Amniotic stem cell (primary cell): ENCODE results near the gene FAM153A.
"Not testable (repeated sequence)": the region's sequence is repeated elsewhere in the genome, so short reads cannot be mapped to it uniquely, and the experiment has no call there.

Source experiments
- DNase-seq: peaks from one replicate; lab custom pipeline; 2025; lab: John Stamatoyannopoulos, UW

FAM153A gene

GRCh38 chr5:177782792-177783633 lies at the start of gene FAM153A:
Gene FAM153A, minus strand, starts transcription at chr5:177782899.
- not testable (repeated sequence) for DNase-seq

DNA sequence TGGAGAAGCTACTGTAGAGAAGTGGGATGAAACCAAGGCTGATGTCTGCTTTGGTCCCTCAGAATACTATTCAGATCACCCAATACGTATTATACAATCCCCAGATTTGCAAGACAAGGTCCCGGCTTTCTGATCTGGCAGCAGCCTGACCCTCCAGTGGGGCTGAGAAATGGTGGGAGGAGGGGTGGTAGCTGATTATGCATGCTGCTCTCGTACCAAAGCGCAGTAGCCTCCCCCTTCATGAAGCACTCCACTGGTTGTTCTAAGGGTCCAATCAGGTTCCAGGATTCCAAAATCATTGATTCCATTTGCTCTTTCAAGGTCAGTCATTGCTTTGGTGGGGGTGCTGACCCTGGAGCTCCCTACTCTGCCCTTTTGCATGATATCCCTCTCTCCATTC lies 49.6 kb upstream of the FAM153A start:
- DNase-seq, result not testable (repeated sequence)

- DNase-seq, result not testable (repeated sequence)
Observed at GRCh38 chr5:177826073-177826472, 43.4 kb upstream of the FAM153A start.

DNA sequence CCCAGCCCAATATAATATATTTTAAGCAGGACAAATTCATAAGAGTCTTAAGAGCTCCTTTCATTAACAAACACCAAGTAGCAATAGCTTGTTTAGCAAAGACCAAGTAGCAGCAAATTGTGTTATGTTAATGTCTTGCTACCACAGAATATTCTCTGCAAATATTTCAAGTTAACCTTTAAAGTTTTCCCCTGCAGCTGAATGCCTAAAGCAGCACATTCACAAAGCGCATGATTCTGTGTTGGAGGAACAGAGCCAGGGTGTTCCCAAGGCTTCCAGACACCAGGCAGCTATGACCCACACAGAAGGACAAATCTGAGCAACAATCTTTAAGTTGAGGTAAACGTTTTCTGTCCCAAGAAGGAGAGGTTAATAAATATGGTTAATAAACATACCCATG lies 42.1 kb upstream of the FAM153A start:
- not testable (repeated sequence) for DNase-seq

- DNase-seq, result not testable (repeated sequence)
Observed at GRCh38 chr5:177822489-177822888, 39.8 kb upstream of the FAM153A start.

GRCh38 chr5:177819664-177820063 lies 37.0 kb upstream of the FAM153A start:
- not testable (repeated sequence) for DNase-seq

GRCh38 chr5:177812814-177813425 lies 30.2 kb upstream of the FAM153A start:
- DNase-seq, result not testable (repeated sequence)

- DNase-seq, result not testable (repeated sequence)
Observed at GRCh38 chr5:177812160-177812743, 29.6 kb upstream of the FAM153A start.

- not testable (repeated sequence) for DNase-seq
Observed at GRCh38 chr5:177809209-177809913, 26.7 kb upstream of the FAM153A start.

DNA sequence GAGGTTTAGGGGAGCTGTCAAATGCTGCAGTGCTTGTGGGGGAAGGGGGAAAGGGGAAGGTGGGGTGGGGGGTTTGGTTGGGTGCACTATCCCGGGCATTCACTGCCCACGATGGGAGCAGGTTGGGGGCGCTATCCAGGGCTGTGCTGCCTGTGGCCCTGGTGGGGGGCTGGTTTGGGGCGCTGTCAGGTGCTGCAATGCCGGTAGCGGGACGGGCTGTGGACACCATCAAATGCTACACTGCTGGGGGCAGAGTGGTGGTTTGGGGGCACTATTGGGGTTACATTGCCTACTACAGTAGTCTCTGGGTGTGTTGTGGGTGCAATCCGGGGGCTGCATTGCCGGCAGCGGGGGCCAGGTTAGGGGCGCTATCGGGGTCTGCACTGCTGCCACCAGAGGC lies 25.7 kb upstream of the FAM153A start:
- not testable (repeated sequence) for DNase-seq

DNA sequence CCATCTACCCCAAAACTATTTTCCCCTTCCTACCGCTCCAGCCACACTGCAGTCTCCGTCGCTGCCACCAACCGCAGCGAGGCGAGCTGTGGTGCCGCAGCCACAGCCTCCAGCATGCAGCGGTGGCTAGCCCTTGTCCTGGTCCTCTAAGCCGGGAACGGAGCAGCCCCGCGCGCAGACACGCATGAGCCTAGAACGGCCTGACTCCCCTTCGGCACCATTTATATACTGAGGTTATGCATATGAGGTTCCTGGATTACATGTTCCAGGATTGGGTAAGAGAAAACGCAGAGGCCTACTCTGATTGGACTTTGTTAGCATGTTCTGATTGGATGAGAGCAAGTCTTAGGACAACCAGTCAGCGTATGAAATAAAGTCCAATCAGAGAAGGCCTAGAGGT lies 24.6 kb upstream of the FAM153A start:
- not testable (repeated sequence) for DNase-seq

- DNase-seq, result not testable (repeated sequence)
Observed at GRCh38 chr5:177801427-177801826, 18.7 kb upstream of the FAM153A start.

GRCh38 chr5:177798237-177798840 lies 15.6 kb upstream of the FAM153A start:
- DNase-seq, result not testable (repeated sequence)

DNA sequence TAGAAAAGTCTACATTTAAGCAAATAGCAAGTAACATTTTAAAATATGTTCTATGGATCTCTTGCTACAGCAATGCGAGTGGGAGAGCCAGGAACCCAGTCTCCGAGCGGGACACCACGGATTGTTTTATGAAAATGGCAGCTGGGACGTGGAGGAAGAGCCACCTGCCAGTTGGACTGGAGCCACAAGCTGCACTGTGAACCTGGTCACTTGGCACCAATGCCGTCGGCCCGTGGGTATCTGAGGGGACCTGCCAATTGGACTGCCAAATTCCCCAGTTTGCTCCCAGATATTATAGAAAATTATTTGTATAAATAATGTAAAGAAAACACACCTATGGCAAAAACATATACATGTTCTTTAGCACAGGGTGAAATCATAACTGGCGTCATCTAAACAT lies 10.6 kb upstream of the FAM153A start:
- not testable (repeated sequence) for DNase-seq

GRCh38 chr5:177791649-177792048 lies 8.9 kb upstream of the FAM153A start:
- not testable (repeated sequence) for DNase-seq

DNA sequence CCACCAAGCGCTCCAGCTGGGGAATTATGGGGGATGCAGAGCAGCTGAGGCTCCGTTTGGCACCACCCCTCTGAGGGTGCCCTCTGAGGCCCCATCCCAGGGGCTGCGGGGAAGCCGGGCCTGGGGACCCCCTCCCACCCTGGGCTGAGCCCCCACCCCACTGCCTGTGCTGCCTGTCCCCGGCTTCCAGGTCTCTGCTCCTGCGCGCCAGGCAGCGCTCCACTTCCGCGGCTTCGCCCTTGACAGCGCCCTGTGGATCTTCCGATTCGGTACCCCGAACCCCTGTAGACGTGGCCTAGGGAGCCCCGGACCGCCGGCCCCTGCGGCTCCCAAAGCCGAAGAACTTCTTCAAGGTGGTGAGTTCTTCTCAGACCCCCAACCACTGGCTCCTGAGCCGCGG lies 530 bp downstream of the FAM153A start:
- DNase-seq, result not testable (repeated sequence)

GRCh38 chr5:177771206-177771605 lies 11.5 kb downstream of the FAM153A start:
- DNase-seq, result not testable (repeated sequence)

DNA sequence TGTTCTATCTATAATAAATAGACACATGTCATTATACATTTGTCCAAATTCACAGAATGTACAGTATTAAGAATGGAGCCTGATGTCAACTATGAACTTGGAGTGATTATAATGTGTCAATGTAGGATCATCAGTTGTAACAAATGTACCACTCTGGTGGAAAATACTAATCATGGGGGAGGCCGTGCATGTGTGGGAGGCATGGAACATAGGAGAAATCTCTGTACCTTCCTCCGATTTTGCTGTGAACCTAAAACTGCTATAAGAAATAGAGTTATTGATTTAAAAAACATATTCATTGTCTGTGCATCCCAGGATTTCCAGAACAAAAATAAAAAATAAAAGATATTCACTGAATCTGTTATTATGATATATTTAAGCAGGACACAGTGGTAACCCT lies 12.1 kb downstream of the FAM153A start:
- not testable (repeated sequence) for DNase-seq

DNA sequence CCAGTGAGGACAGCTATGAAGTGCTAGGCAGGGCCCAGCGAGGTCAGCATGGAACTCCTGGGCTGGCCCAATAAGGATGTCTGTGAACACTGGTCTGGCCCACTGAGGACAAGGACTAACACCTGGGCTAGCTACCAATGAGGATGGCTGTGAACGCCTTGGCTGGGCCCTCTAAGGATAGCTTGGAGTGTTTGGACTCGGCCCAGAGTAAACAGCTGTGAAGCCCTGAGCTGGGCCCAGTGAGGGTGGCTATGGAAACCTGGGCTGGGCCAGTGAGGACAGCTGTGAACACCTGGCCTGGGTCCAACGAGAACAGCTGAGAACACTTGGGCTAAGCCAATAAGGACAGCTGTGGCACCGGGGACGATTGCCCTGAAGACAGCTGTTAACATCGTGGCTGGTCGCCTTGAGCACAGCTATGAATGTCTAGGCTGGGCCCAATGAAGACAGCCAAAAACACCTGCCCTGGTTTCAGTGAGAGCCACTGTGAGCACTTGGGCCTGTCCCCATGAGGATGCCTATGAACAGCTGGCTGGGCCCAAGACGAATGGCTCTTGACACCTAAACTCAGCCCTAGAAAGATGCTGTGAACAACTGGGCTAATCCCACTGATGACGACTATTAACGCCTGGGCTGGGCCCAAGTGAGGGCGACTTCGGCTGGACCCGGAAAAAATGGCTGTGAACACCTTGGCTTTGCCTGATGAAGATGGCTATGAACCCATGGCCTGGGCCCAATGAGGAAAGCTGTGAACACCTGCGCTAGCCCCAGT lies 18.8 kb downstream of the FAM153A start:
- DNase-seq, result not testable (repeated sequence)

DNA sequence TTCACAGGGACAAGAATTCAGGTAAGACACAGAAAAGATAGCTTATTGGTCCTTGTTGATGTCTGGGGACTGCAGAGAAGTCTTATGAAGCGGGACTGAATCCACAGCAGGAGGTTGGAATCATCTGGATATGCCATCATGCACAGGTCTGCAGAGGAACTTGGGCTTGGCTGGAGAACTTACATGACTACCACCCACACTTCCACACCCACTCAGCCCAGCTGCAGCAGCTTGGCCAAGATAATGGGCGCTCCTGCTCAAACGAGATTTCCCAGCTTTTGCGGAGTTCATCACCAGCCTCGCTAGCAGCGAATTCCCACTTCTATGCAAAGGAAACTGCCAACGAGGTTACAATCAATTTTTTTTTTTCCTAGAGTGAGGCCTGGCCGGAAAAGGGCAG lies 21.7 kb downstream of the FAM153A start:
- DNase-seq, result not testable (repeated sequence)

- not testable (repeated sequence) for DNase-seq
Observed at GRCh38 chr5:177747354-177747753, 35.3 kb downstream of the FAM153A start.
